WERI-Rb-1 (cell line): ENCODE results near the gene USP43.
"Not testable (repeated sequence)": the region's sequence is repeated elsewhere in the genome, so short reads cannot be mapped to it uniquely, and the experiment has no call there.

Source experiments
- DNase-seq: peaks from one replicate; pipeline ENCODE4 v3.0.0-alpha.2; 2020
- H3K27ac ChIP-seq: fragments of 250-450 bp; sonication (Bioruptor Pico); 2 replicates; pipeline ENCODE4 v1.5.1; 2020; ENCODE audit warnings: mild to moderate bottlenecking, moderate library complexity
- H3K27me3 ChIP-seq: fragments of 250-450 bp; sonication (Bioruptor Pico); 2 replicates; pipeline ENCODE4 v1.5.1; 2021; ENCODE audit warnings: mild to moderate bottlenecking, low read depth, moderate library complexity; ENCODE audit not compliant: insufficient read depth, severe bottlenecking
- H3K36me3 ChIP-seq: fragments of 250-450 bp; sonication (Bioruptor Pico); 2 replicates; pipeline ENCODE4 v1.5.1; 2020; ENCODE audit warnings: mild to moderate bottlenecking, moderate library complexity
- H3K4me3 ChIP-seq: 2 replicates; pipeline ENCODE4 v1.5.1; 2011; ENCODE audit warnings: low read depth, mild to moderate bottlenecking, control low read depth, low read length
- H3K9me3 ChIP-seq: fragments of 250-450 bp; sonication (Bioruptor Pico); 2 replicates; pipeline ENCODE4 v1.5.1; 2021; ENCODE audit warnings: mild to moderate bottlenecking, moderate library complexity; ENCODE audit not compliant: severe bottlenecking
- CTCF ChIP-seq: IDR thresholded peaks from 2 replicates; pipeline ENCODE4 v1.5.1; 2011; ENCODE audit warnings: low read depth, mild to moderate bottlenecking, control low read depth, inconsistent platforms, low read length

The USP43 gene

DNA sequence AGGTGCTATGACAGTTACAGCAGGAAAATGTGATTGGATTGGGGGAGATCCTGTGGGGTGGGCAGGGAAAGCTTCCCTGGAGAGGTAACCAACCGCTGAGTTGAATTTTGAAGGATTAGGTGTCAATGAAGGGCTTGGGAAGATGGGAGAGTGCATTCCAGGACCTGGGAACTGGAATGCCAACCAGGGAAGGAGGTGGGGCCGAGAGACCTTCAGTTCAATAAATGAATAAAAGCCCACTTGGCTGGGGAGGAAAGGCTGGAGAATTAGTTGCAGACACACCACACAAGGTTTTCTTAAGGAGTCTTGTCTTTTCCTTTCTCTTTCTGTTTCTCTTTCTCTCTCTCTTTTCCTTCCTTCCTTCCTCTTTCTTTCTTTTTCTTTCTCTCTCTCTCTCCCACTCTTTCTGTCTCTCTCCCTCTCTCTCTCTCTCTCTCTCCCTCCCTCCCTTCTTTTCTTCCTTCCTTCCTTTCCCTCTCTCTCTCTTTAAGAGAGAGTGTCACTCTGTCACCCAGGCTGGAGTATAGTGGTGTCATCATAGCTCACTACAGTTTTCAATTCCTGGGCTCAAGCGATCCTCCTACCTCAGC lies 3.3 kb downstream of the USP43 start:
- no peak overlapping the region for H3K27ac ChIP-seq
- H3K27me3 ChIP-seq = no peaks in the 10 kb centered on the region
- no peaks in the 10 kb centered on the region for H3K9me3 ChIP-seq
- no peak overlapping the region for H3K4me3 ChIP-seq
- no peaks in the 10 kb centered on the region for H3K36me3 ChIP-seq
- DNase-seq = no peak
- no peak for TF ChIP-seq CTCF

- Histone ChIP-seq H3K27me3 (no peaks in the 10 kb centered on the region), H3K36me3 (no peaks in the 10 kb centered on the region), H3K4me3 (no peak overlapping the region), H3K27ac (no peak overlapping the region), H3K9me3 (no peaks in the 10 kb centered on the region)
- no peak for DNase-seq
- no peak for TF ChIP-seq CTCF
Measured at GRCh38 chr17:9658593-9659211, 13.4 kb downstream of the USP43 start.

GRCh38 chr17:9661027-9661426 lies 15.7 kb downstream of the USP43 start:
- TF ChIP-seq CTCF = no peak
- Histone ChIP-seq H3K9me3 (no peaks in the 10 kb centered on the region), H3K27me3 (no peaks in the 10 kb centered on the region), H3K4me3 (no peak overlapping the region), H3K36me3 (no peaks in the 10 kb centered on the region), H3K27ac (no peak overlapping the region)
- no peak for DNase-seq

DNA sequence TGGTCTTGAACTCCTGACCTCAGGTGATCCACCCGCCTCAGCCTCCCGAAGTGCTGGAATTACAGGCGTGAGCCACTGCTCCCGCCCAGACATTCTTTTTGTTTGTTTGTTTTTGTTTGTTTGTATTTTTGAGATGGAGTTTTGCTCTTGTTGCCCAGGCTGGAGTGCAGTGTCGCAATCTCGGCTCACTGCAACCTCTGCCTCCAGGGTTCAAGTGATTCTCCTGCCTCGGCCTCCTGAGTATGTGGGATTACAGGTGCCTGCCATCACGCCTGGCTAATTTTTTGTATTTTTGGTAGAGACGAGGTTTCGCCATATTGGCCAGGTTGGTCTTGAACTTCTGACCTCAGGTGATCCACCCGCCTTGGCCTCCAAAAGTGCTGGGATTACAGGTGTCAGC lies 18.2 kb downstream of the USP43 start:
- H3K27me3 ChIP-seq, H3K4me3 ChIP-seq, H3K9me3 ChIP-seq, H3K36me3 ChIP-seq, DNase-seq, H3K27ac ChIP-seq: not testable (repeated sequence)

DNA sequence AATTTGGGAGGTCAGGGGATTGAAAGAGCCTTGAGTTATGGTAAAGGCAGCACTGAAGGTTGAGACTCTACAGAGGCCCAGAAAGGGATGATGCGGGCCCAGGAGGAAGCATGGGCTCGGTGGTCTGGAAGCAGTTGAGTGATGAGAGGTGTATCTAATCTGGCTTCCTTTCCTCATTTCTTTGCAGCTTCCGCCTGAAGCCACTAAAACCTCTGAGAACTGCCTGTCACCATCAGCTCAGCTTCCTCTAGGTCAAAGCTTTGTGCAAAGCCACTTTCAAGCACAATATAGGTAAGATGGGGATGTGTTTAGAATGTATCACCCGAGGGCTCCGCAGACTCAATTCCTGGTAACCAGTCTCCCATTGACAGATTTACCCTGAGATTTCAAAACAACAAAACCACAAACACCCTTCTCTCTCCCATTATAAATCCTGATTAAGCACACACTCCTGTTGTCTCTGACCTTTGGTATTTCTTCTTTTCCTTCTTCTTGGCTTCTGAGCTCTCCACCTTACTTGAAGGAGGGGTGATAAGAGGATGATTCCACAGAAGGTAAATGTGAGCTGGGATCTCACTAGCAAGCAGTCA lies 21.2 kb downstream of the USP43 start:
- Histone ChIP-seq H3K27me3 (no peaks in the 10 kb centered on the region), H3K36me3 (no peaks in the 10 kb centered on the region), H3K27ac (no peak overlapping the region), H3K4me3 (no peak overlapping the region), H3K9me3 (no peaks in the 10 kb centered on the region)
- no peak for TF ChIP-seq CTCF
- no peak for DNase-seq

- no peak for TF ChIP-seq CTCF
- no peak for DNase-seq
- no peaks in the 10 kb centered on the region for H3K27me3 ChIP-seq
- no peak overlapping the region for H3K27ac ChIP-seq
- H3K4me3 ChIP-seq = no peak overlapping the region
- no peaks in the 10 kb centered on the region for H3K36me3 ChIP-seq
- no peaks in the 10 kb centered on the region for H3K9me3 ChIP-seq
Measured at GRCh38 chr17:9668517-9668916, 23.2 kb downstream of the USP43 start.
